Urinary bladder (tissue), 4 donors: ENCODE data around the gene HMGXB3. TPM values are rescaled to one million over a fixed set of nuclear protein-coding genes. Genes with fewer than 3 reads are reported as not detected.
"Not testable (repeated sequence)": the region's sequence is repeated elsewhere in the genome, so short reads cannot be mapped to it uniquely, and the experiment has no call there.

Source experiments
- DNase-seq: peaks from one replicate; pipeline ENCODE4 v3.0.0-alpha.2; 2015; ENCODE audit errors: extremely low spot score
- H3K27ac ChIP-seq: one replicate; pipeline ENCODE4 v1.5.1; 2013; ENCODE audit warnings: low read depth, mild to moderate bottlenecking, moderate library complexity
- H3K36me3 ChIP-seq: one replicate; pipeline ENCODE4 v1.6.1; 2013; ENCODE audit warnings: mild to moderate bottlenecking, moderate library complexity; ENCODE audit not compliant: insufficient read depth
- H3K4me1 ChIP-seq: one replicate; pipeline ENCODE4 v1.6.1; 2013; ENCODE audit warnings: mild to moderate bottlenecking, moderate library complexity; ENCODE audit not compliant: insufficient read depth
- H3K4me3 ChIP-seq: one replicate; pipeline ENCODE4 v1.5.1; 2013; ENCODE audit warnings: low read depth, low read length
- WGBS: extraction: QIAGEN DNeasy Blood & Tissue Kit; methylation state at CpG from one replicate; pipeline ENCODE4 v1.1.7; 2013; 5-methylcytosine and 5-hydroxymethylcytosine counted together
- polyA plus RNA-seq: library from polyadenylated mRNA; stranded (reverse); fragments of 200-250 nt; gene quantifications from one replicate; pipeline ENCODE4 v1.2.3, GENCODE V29; 2013
- total RNA-seq: library from RNA; depleted of rRNA; stranded (reverse); fragments of >200 nt; gene quantifications from one replicate; pipeline ENCODE4 v1.2.3, GENCODE V29; 2014
- donor health status: healthy with polysubstance abuse.
- donor health status: healthy.

Gene HMGXB3
- total and polyA plus RNA-seq, 2 donors, result 16.3 to 24.3 TPM

DNA sequence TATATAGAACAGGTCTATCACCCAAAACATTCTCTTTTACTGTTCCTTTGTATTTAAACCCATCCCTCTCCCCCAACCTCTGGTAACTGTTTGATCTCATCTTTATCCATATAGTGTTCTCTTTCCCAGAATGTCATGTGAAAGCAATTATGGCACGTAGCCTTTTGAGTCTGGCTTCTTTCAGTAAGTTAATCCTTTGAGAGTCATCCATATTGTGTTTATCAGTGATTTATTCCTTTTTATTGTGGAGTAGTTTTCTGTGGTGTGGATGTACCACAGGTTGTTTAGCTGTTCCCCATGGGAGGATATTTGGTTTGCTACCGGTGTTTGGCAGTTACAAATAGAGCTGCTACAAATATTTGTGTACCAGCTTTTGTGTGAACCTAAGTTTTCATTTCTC, 38.0 kb downstream of the HMGXB3 start:
- Histone ChIP-seq H3K4me1 (no peaks in the 10 kb centered on the region), H3K27ac (no peak overlapping the region), H3K4me3 (no peak overlapping the region), H3K36me3 (peaks cover 3% of the 10 kb centered on the region)
- DNase-seq, result no peak
- 53% methylated on average over 2 of the region's 2 CpGs for WGBS

DNA sequence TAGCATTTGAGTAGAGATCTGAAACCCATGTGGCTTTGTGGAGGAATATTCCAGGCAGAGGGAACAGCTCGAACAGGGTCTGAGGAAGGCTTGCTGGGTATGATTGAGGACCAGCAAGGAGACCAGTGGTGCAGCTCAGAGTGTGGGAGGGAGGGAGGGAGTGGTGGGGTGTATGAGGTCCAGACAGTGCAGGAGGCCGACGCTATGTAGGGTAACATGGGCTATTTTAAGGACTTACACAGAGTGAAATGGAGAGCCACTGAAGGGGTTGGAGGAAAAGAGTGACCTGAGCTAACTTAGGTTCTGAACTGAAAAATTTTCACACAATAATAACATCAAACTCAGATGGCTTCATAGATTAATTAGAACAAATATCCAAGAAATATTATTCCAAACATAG, 41.9 kb downstream of the HMGXB3 start:
- WGBS, result 90% methylated on average over 3 of the region's 3 CpGs
- Histone ChIP-seq H3K4me3 (no peak overlapping the region), H3K4me1 (no peaks in the 10 kb centered on the region), H3K36me3 (peaks cover 3% of the 10 kb centered on the region), H3K27ac (no peak overlapping the region)
- no peak for DNase-seq

GRCh38 chr5:150043657-150044328, 43.3 kb downstream of the HMGXB3 start:
- WGBS, result 55% methylated on average over 4 of the region's 4 CpGs
- no peaks in the 10 kb centered on the region for H3K4me1 ChIP-seq
- no peak overlapping the region for H3K4me3 ChIP-seq
- no peak overlapping the region for H3K27ac ChIP-seq
- H3K36me3 ChIP-seq, result peaks cover 6% of the 10 kb centered on the region
- no peak for DNase-seq

DNA sequence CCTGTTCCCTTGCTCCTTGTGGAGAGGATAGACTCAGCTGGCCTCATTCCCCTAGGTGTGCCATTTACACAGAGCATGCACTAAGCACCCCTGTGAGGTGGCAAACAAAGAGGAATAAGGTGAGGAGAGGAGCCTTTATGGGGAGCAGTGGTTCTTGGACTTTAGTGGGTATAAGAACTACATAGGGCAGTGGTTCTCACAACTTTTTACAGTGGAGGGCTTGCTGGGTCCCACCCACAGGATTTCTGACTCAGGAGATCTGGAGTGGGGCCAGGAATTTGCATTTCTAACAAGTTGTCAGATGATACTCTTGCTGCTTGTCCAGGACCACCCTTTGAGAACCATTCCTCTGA, 43.8 kb downstream of the HMGXB3 start:
- Histone ChIP-seq H3K4me1 (no peaks in the 10 kb centered on the region), H3K27ac (no peak overlapping the region), H3K36me3 (peaks cover 6% of the 10 kb centered on the region), H3K4me3 (no peak overlapping the region)
- DNase-seq, result no peak

DNA sequence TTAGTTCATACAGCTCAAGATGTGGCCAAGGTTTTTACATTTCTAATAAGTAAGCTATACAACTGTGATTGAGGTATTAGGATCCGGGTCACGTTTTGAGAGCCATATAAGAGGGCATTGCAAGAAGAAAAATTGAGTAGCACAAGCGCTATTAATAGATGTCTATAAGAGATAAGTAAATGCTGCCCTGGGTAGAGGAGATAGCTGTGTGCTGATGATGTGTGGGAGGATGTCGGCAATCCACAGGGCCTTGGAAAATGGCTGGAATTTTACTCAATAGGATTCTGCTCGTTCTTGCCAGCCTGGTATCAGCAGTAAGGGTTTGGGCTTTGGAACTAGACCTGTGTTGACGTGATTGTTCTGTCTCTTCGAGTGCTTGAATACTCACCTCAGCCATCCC, 44.2 kb downstream of the HMGXB3 start:
- 58% methylated on average over 7 of the region's 7 CpGs for WGBS
- H3K4me1 ChIP-seq, result no peaks in the 10 kb centered on the region
- no peak for DNase-seq
- H3K4me3 ChIP-seq, result no peak overlapping the region
- H3K36me3 ChIP-seq, result peaks cover 6% of the 10 kb centered on the region
- no peak overlapping the region for H3K27ac ChIP-seq

GRCh38 chr5:150045549-150045948, 45.0 kb downstream of the HMGXB3 start:
- WGBS, result 86% methylated on average over 6 of the region's 6 CpGs
- no peaks in the 10 kb centered on the region for H3K4me1 ChIP-seq
- no peak for DNase-seq
- H3K4me3 ChIP-seq, result no peak overlapping the region
- no peak overlapping the region for H3K27ac ChIP-seq
- H3K36me3 ChIP-seq, result peaks cover 7% of the 10 kb centered on the region

- WGBS, result 77% methylated on average over 6 of the region's 6 CpGs
- Histone ChIP-seq H3K4me3 (no peak overlapping the region), H3K4me1 (no peaks in the 10 kb centered on the region), H3K27ac (no peak overlapping the region), H3K36me3 (peaks cover 11% of the 10 kb centered on the region)
- DNase-seq, result no peak
Observed at GRCh38 chr5:150046031-150046430, 45.5 kb downstream of the HMGXB3 start.

DNA sequence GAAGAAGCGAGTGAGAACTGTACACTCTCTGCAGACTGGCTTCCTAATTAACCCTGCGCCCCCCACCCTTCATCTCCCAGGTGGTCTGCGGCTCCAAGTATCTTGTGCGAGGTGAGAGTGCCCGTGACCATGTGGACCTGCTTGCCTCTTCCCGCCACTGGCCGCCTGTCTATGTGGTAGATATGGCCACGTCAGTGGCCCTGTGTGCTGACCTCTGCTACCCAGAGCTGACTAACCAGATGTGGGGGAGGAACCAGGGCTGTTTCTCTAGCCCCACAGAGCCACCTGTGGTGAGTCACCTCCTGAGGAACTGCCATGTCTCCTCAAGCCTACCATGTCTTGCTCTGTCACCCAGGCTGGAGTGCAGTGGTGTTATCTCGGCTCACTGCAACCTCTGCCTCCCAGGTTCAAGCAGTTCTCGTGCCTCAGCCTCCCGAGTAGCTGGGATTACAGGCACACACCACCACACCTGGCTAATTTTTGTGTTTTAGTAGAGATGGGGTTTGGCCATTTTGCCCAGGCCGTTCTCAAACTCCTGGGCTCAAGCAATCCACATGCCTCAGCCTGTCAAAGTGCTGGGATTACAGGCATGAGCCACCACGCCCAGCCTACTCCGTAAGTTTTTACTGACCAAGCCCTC, 49.8 kb downstream of the HMGXB3 start:
- H3K27ac ChIP-seq, DNase-seq, H3K4me3 ChIP-seq, H3K4me1 ChIP-seq, H3K36me3 ChIP-seq: not testable (repeated sequence)
- 92% methylated on average over 14 of the region's 14 CpGs for WGBS

- no peak for DNase-seq
- H3K4me3 ChIP-seq, result no peak overlapping the region
- H3K4me1 ChIP-seq, result no peaks in the 10 kb centered on the region
- 89% methylated on average over 18 of the region's 18 CpGs for WGBS
- peaks cover 8% of the 10 kb centered on the region for H3K36me3 ChIP-seq
- H3K27ac ChIP-seq, result no peak overlapping the region
Observed at GRCh38 chr5:150051657-150052195, 51.2 kb downstream of the HMGXB3 start.

- Histone ChIP-seq H3K27ac (no peak overlapping the region), H3K4me3 (no peak overlapping the region), H3K36me3 (peaks cover 8% of the 10 kb centered on the region), H3K4me1 (no peaks in the 10 kb centered on the region)
- no peak for DNase-seq
- WGBS, result 64% methylated on average over 6 of the region's 6 CpGs
Observed at GRCh38 chr5:150052226-150052955, 51.9 kb downstream of the HMGXB3 start.

GRCh38 chr5:150052956-150053712, 52.6 kb downstream of the HMGXB3 start:
- Histone ChIP-seq H3K4me1 (no peaks in the 10 kb centered on the region), H3K4me3 (no peak overlapping the region), H3K27ac (no peak overlapping the region), H3K36me3 (peaks cover 8% of the 10 kb centered on the region)
- WGBS, result 85% methylated on average over 9 of the region's 9 CpGs
- DNase-seq, result no peak

- DNase-seq, result no peak
- H3K27ac ChIP-seq, result no peak overlapping the region
- H3K4me3 ChIP-seq, result no peak overlapping the region
- H3K4me1 ChIP-seq, result no peaks in the 10 kb centered on the region
- peaks cover 5% of the 10 kb centered on the region for H3K36me3 ChIP-seq
- WGBS, result 90% methylated on average over 14 of the region's 14 CpGs
Observed at GRCh38 chr5:150053713-150054392, 53.3 kb downstream of the HMGXB3 start.

DNA sequence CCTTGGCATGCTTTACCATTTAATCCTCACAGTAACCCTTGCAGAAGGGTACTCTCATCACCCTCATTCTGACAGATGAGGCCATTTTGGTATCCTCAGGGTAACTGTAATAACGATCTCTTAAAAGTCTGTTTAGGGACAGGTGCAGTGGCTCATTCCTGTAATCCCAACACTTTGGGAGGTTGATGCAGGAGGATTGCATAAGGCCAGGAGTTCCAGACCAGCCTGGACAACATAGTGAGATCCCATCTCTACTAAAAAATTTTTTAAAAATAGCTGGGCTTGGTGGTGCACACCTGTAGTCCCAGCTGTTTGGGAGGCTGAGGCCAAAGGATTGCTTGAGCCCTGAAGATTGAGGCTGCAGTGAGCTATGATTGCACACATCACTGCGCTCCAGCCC, 54.0 kb downstream of the HMGXB3 start:
- no peak overlapping the region for H3K4me3 ChIP-seq
- H3K27ac ChIP-seq, result no peak overlapping the region
- peaks cover 5% of the 10 kb centered on the region for H3K36me3 ChIP-seq
- H3K4me1 ChIP-seq, result no peaks in the 10 kb centered on the region
- WGBS, result 96% methylated on average over 2 of the region's 2 CpGs
- DNase-seq, result no peak
